Activated T-helper 2 cell treated with anti-CD3 and anti-CD28 coated beads, Interferon-gamma antibody, Interleukin-2, Interleukin-4, amounts not matched to agents 10 μg/mL and 5 μg/mL and 100 μg/mL, durations not matched to agents 14 hours and 24 hours and 36 hours (primary cell): ENCODE data around the gene MYBPH. TPM values are rescaled to one million over a fixed set of nuclear protein-coding genes. Genes with fewer than 3 reads are reported as not detected.

ENCODE experiments used
- DNase-seq: peaks from one replicate; pipeline ENCODE4 v3.0.0; 2021; ENCODE audit warnings: low spot score
- H3K27ac Mint-ChIP-seq: one replicate; pipeline ENCODE4 v1.8.0; 2021; ENCODE audit warnings: mixed read lengths
- H3K27me3 Mint-ChIP-seq: one replicate; pipeline ENCODE4 v1.8.0; 2021; ENCODE audit warnings: low read depth, mixed read lengths
- H3K36me3 Mint-ChIP-seq: one replicate; pipeline ENCODE4 v1.8.0; 2021; ENCODE audit warnings: low read depth, mixed read lengths
- H3K4me1 Mint-ChIP-seq: one replicate; pipeline ENCODE4 v1.8.0; 2021; ENCODE audit warnings: low read depth, mixed read lengths
- H3K4me3 Mint-ChIP-seq: one replicate; pipeline ENCODE4 v1.8.0; 2021; ENCODE audit warnings: low read depth, mild to moderate bottlenecking, moderate library complexity, mixed read lengths
- H3K9me3 Mint-ChIP-seq: one replicate; pipeline ENCODE4 v1.8.0; 2021; ENCODE audit warnings: mixed read lengths
- intact Hi-C: fragments of 100-400 bp; cut with micrococcal nuclease; formaldehyde crosslinking; loops from one replicate; pipeline ENCODE4 v1.15.1; 2023
- total RNA-seq: library from RNA; stranded (reverse); gene quantifications from 2 replicates; pipeline ENCODE4 v1.2.3, GENCODE V29; 2022

The MYBPH gene
- total RNA-seq, 1 donor from 2014 or later: not detected

- H3K9me3 Mint-ChIP-seq: no peaks in the 10 kb centered on the region
- H3K27me3 Mint-ChIP-seq: peaks cover 15% of the 10 kb centered on the region
- H3K36me3 Mint-ChIP-seq: no peaks in the 10 kb centered on the region
- no peaks in the 10 kb centered on the region for H3K4me1 Mint-ChIP-seq
- H3K27ac Mint-ChIP-seq: no peak overlapping the region
- H3K4me3 Mint-ChIP-seq: no peak overlapping the region
- no peak for DNase-seq
- intact Hi-C loops: no loop called here
These were observed 20.7 kb upstream of the MYBPH start for GRCh38 chr1:203196371-203196770.

GRCh38 chr1:203190949-203191348 is 15.3 kb upstream of the MYBPH start:
- peaks cover 22% of the 10 kb centered on the region for H3K27me3 Mint-ChIP-seq
- H3K9me3 Mint-ChIP-seq: no peaks in the 10 kb centered on the region
- H3K4me1 Mint-ChIP-seq: no peaks in the 10 kb centered on the region
- H3K4me3 Mint-ChIP-seq: no peak overlapping the region
- no peaks in the 10 kb centered on the region for H3K36me3 Mint-ChIP-seq
- intact Hi-C loops: no loop called here
- H3K27ac Mint-ChIP-seq: no peak overlapping the region
- DNase-seq: no peak

GRCh38 chr1:203189951-203190352 is 14.3 kb upstream of the MYBPH start:
- H3K27ac Mint-ChIP-seq: no peak overlapping the region
- H3K9me3 Mint-ChIP-seq: no peaks in the 10 kb centered on the region
- no peaks in the 10 kb centered on the region for H3K4me1 Mint-ChIP-seq
- H3K4me3 Mint-ChIP-seq: no peak overlapping the region
- DNase-seq: no peak
- no peaks in the 10 kb centered on the region for H3K36me3 Mint-ChIP-seq
- intact Hi-C loops: no loop called here
- peaks cover 22% of the 10 kb centered on the region for H3K27me3 Mint-ChIP-seq

DNA sequence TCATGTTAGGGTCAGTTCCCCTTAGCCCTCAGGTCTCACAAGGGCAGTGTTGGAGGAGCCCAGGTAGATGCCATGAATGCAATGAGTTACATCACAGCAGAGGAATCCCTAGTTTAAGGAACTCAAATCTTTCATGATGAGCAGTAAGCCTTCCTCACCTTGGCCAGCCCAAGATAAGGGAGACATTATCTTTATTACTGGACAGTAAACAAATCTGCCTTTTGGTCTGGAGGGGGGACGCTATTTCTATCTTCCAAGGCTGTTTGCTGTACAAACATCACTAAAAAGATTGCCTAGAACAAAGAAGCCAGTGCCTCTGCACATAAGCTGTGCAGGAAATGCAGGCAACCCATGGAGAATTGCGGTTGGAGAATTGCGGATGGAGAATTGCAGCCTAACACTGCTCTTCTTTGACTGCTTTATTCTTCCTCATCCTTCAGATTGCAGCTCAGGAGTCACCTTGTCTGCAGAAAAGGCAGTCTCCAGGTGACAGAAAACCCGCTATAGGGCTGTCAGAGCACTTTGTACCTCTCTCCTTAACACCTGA is 13.1 kb upstream of the MYBPH start:
- Mint-ChIP-seq H3K27ac (no peak overlapping the region), H3K9me3 (no peaks in the 10 kb centered on the region), H3K36me3 (no peaks in the 10 kb centered on the region), H3K4me3 (no peak overlapping the region), H3K4me1 (no peaks in the 10 kb centered on the region), H3K27me3 (peaks cover 22% of the 10 kb centered on the region)
- intact Hi-C loops: no loop called here
- DNase-seq: no peak

GRCh38 chr1:203187689-203188264 is 12.2 kb upstream of the MYBPH start:
- H3K27ac Mint-ChIP-seq: no peak overlapping the region
- peaks cover 22% of the 10 kb centered on the region for H3K27me3 Mint-ChIP-seq
- no peaks in the 10 kb centered on the region for H3K36me3 Mint-ChIP-seq
- no peaks in the 10 kb centered on the region for H3K4me1 Mint-ChIP-seq
- H3K9me3 Mint-ChIP-seq: no peaks in the 10 kb centered on the region
- H3K4me3 Mint-ChIP-seq: no peak overlapping the region
- DNase-seq: no peak
- intact Hi-C loops: no loop called here

GRCh38 chr1:203187304-203187685 is 11.7 kb upstream of the MYBPH start:
- Mint-ChIP-seq H3K36me3 (no peaks in the 10 kb centered on the region), H3K4me3 (no peak overlapping the region), H3K27ac (no peak overlapping the region), H3K4me1 (no peaks in the 10 kb centered on the region), H3K9me3 (no peaks in the 10 kb centered on the region), H3K27me3 (peaks cover 22% of the 10 kb centered on the region)
- intact Hi-C loops: no loop called here
- DNase-seq: no peak

DNA sequence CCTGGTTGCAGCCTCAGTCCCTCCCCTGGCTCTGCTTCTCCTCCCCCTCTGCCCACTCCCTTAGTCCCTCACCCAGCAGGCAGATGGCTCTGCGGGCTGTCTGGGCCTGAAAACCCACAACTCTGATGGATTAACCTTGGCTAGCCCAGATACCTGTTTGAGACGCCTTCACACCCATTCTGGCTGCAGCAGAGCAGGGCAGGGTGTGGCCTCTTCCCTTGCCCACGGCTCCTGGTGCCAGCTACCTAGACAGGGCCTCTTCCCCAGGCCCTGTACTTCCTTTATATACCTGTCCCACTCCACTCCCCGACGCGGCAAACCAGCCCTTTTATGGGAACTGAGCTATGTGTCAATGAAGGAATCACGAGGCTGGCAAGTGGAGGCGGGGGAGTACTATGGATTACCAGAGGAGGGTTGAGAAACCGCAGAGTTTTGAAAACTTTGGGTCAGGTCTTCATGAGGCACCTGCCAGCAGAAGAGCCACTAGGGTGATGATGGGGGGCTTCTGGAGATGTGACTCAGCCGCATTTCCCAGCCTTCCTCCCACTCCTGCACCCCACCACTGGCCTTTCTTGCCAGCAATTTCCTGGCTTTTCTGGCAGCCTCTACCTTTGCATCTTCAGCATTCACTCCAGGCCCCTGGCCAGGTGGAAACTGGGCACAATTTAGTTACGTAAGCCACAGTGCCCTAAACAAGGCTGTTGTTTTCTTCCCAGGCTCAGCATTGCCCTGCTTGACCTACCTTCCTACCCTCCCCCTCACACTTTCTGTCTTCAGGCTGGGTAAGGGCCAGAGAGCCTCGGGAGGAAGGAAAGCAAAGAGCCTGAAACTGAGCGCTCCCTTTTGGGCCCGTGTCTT is 11.0 kb upstream of the MYBPH start, which contains the start of gene CHI3L1:
TSS of gene CHI3L1 (minus strand) at position 259 of the 858 bp plus-strand sequence. CDS start at position 178, 81 bp downstream.
- no peaks in the 10 kb centered on the region for H3K9me3 Mint-ChIP-seq
- intact Hi-C loops: no loop called here
- H3K4me3 Mint-ChIP-seq: no peak within 1 kb of the TSS
- H3K4me1 Mint-ChIP-seq: no peaks in the 10 kb centered on the region
- no peak within 1 kb of the TSS for H3K27ac Mint-ChIP-seq
- peaks cover 22% of the 10 kb centered on the region for H3K27me3 Mint-ChIP-seq
- H3K36me3 Mint-ChIP-seq: no peaks in the 10 kb centered on the region
- DNase-seq: no peak

GRCh38 chr1:203186091-203186445 is 10.4 kb upstream of the MYBPH start:
- no peak overlapping the region for H3K27ac Mint-ChIP-seq
- H3K4me1 Mint-ChIP-seq: no peaks in the 10 kb centered on the region
- no peak overlapping the region for H3K4me3 Mint-ChIP-seq
- H3K9me3 Mint-ChIP-seq: no peaks in the 10 kb centered on the region
- no peak for DNase-seq
- peaks cover 19% of the 10 kb centered on the region for H3K27me3 Mint-ChIP-seq
- intact Hi-C loops: no loop called here
- H3K36me3 Mint-ChIP-seq: no peaks in the 10 kb centered on the region

- H3K9me3 Mint-ChIP-seq: no peaks in the 10 kb centered on the region
- intact Hi-C loops: no loop called here
- no peak for DNase-seq
- H3K36me3 Mint-ChIP-seq: no peaks in the 10 kb centered on the region
- H3K27ac Mint-ChIP-seq: no peak overlapping the region
- H3K27me3 Mint-ChIP-seq: peaks cover 19% of the 10 kb centered on the region
- no peak overlapping the region for H3K4me3 Mint-ChIP-seq
- H3K4me1 Mint-ChIP-seq: no peaks in the 10 kb centered on the region
These were observed 10.0 kb upstream of the MYBPH start for GRCh38 chr1:203185585-203185984.

DNA sequence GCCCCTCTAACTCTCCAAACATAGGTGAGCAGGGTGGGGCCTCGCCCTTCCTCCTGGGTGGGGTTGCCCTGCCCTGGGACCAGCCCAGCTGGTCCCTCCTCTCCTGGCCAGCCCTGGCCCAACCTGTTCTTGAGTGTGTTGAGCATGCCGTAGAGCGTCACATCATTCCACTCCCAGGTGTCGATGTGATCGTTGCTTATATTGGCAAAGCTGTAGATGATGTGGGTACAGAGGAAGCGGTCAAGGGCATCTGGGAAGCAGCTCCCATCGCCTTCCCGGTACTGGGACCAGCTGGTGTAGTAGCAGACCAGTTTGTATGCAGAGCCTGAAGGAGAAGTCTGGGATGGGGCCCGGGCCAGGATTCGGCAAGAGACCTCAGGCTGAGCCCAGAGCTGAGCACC is 9.4 kb upstream of the MYBPH start:
- H3K4me3 Mint-ChIP-seq: no peak overlapping the region
- H3K4me1 Mint-ChIP-seq: no peaks in the 10 kb centered on the region
- H3K27ac Mint-ChIP-seq: no peak overlapping the region
- no peaks in the 10 kb centered on the region for H3K9me3 Mint-ChIP-seq
- H3K36me3 Mint-ChIP-seq: no peaks in the 10 kb centered on the region
- peaks cover 17% of the 10 kb centered on the region for H3K27me3 Mint-ChIP-seq
- intact Hi-C loops: no loop called here
- no peak for DNase-seq

DNA sequence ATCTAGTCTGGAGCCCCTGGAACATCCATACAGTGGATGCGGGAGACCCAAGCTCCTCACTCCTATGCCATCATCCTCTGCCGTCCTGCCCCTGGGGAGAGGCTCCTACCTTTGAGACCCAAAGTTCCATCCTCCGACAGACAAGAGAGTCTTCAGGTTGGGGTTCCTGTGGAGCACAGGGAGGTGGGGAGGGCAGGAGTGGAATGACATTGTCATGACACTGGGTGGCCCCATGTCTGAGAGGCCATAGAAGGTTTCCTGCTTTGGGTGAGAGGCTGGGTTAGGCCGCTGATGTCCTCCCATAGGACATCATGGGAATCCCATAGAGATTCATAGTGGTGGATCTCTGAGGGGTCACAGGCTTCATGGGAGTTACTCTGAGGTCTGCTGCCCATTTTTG is 8.8 kb upstream of the MYBPH start:
- H3K9me3 Mint-ChIP-seq: no peaks in the 10 kb centered on the region
- DNase-seq: no peak
- peaks cover 14% of the 10 kb centered on the region for H3K27me3 Mint-ChIP-seq
- H3K27ac Mint-ChIP-seq: no peak overlapping the region
- no peaks in the 10 kb centered on the region for H3K36me3 Mint-ChIP-seq
- intact Hi-C loops: no loop called here
- no peaks in the 10 kb centered on the region for H3K4me1 Mint-ChIP-seq
- no peak overlapping the region for H3K4me3 Mint-ChIP-seq

- Mint-ChIP-seq H3K27me3 (peaks cover 13% of the 10 kb centered on the region), H3K9me3 (no peaks in the 10 kb centered on the region), H3K36me3 (no peaks in the 10 kb centered on the region), H3K27ac (no peak overlapping the region), H3K4me3 (no peak overlapping the region), H3K4me1 (no peaks in the 10 kb centered on the region)
- intact Hi-C loops: no loop called here
- no peak for DNase-seq
These were observed 8.2 kb upstream of the MYBPH start for GRCh38 chr1:203183828-203184227.

DNA sequence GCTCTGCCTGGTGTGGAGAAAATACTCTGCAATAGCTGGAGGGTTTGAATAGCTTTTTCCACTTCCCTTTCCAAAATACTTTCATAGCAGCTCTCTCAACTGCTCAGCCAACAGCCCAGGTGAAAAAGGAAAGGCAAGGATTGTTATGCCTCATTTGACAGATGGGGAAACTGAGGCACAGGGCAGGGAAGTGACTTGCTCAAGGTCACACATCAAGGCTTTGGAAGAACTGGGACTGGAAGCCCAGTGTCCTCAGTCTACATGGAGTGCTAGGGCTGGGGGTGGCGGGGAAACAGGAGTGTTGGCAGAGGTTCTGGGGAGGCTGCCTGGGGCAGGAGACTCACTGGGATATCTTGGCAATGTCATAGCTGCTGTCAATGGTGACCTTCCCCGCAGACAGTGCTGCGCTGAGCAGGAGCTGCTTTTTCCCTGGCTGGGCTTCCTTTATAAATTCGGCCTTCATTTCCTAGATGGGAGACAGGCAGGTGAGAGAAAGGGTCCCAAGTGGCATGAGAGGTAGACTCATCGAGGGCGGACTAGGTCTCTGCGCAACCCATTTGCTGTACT is 6.8 kb upstream of the MYBPH start:
- H3K4me3 Mint-ChIP-seq: no peak overlapping the region
- H3K27me3 Mint-ChIP-seq: peaks cover 6% of the 10 kb centered on the region
- H3K36me3 Mint-ChIP-seq: no peaks in the 10 kb centered on the region
- no peaks in the 10 kb centered on the region for H3K9me3 Mint-ChIP-seq
- no peak overlapping the region for H3K27ac Mint-ChIP-seq
- intact Hi-C loops: no loop called here
- no peaks in the 10 kb centered on the region for H3K4me1 Mint-ChIP-seq
- DNase-seq: no peak
